SK-MEL-5 (cell line): ENCODE results near the gene CHTF18. TPM values are rescaled to one million over a fixed set of nuclear protein-coding genes. Genes with fewer than 3 reads are reported as not detected.
"Not testable (repeated sequence)": the region's sequence is repeated elsewhere in the genome, so short reads cannot be mapped to it uniquely, and the experiment has no call there.

Source experiments
- DNase-seq: peaks from one replicate; pipeline ENCODE4 v3.0.0-alpha.2; 2016; ENCODE audit warnings: low read depth, low spot score
- in situ Hi-C: cut with HindIII; loops from 2 replicates; pipeline ENCODE4 v1.10.0; 2016; ENCODE audit warnings: low sequenced_read_pairs, high pct_unique_total_duplicates, low pct_unique_long_range_greater_than_20kb
- total RNA-seq: library from RNA; depleted of rRNA; stranded (reverse); fragments of >200 nt; shearing (Covaris generic); gene quantifications from 2 replicates; pipeline ENCODE4 v1.2.3, GENCODE V29; 2014

Gene CHTF18
- total RNA-seq, 1 experiment from 2014 or later, result 7.6 TPM

- no peak for DNase-seq
- in situ Hi-C loops, result no loop called here
Observed at GRCh38 chr16:831571-832413, 43.4 kb downstream of the CHTF18 start.

GRCh38 chr16:832652-833336, 44.4 kb downstream of the CHTF18 start:
- DNase-seq, result no peak
- in situ Hi-C loops, result no loop called here

GRCh38 chr16:833411-833810, 45.0 kb downstream of the CHTF18 start:
- no peak for DNase-seq
- in situ Hi-C loops, result no loop called here

GRCh38 chr16:835373-835772, 47.0 kb downstream of the CHTF18 start:
- DNase-seq, result no peak
- in situ Hi-C loops, result no loop called here

GRCh38 chr16:836221-836620, 47.8 kb downstream of the CHTF18 start:
- DNase-seq, result no peak
- in situ Hi-C loops, result no loop called here

GRCh38 chr16:836822-837221, 48.4 kb downstream of the CHTF18 start:
- DNase-seq, in situ Hi-C loops: not testable (repeated sequence)

- in situ Hi-C loops, result no loop called here
- DNase-seq, result no peak
Observed at GRCh38 chr16:838741-839140, 50.3 kb downstream of the CHTF18 start.

- in situ Hi-C loops, result no loop called here
- no peak for DNase-seq
Observed at GRCh38 chr16:839643-840408, 51.4 kb downstream of the CHTF18 start.

- no peak for DNase-seq
- in situ Hi-C loops, result no loop called here
Observed at GRCh38 chr16:840561-841454, 52.4 kb downstream of the CHTF18 start.

- in situ Hi-C loops, result no loop called here
- DNase-seq, result no peak
Observed at GRCh38 chr16:841455-842060, 53.1 kb downstream of the CHTF18 start.

GRCh38 chr16:842061-842476, 53.6 kb downstream of the CHTF18 start:
- no peak for DNase-seq
- in situ Hi-C loops, result no loop called here

GRCh38 chr16:842711-843560, 54.5 kb downstream of the CHTF18 start:
- in situ Hi-C loops, result no loop called here
- DNase-seq, result no peak

- DNase-seq, result no peak
- in situ Hi-C loops, result no loop called here
Observed at GRCh38 chr16:843771-844170, 55.4 kb downstream of the CHTF18 start.

GRCh38 chr16:844638-845350, 56.4 kb downstream of the CHTF18 start:
- DNase-seq, result no peak
- in situ Hi-C loops, result no loop called here

GRCh38 chr16:845351-845745, 56.9 kb downstream of the CHTF18 start:
- DNase-seq, result no peak
- in situ Hi-C loops, result no loop called here

- DNase-seq, result no peak
Observed at GRCh38 chr16:847151-847550, 58.7 kb downstream of the CHTF18 start.

More at GRCh38 chr16:847151-847550, 58.7 kb downstream of the CHTF18 start:
- in situ Hi-C loops, result no loop called here
